K562 (cell line): ENCODE results near the gene LY6G6F. TPM values are rescaled to one million over a fixed set of nuclear protein-coding genes. Genes with fewer than 3 reads are reported as not detected.

ENCODE experiments used
- CUX1 ChIP-seq: fragments of 200-800 bp; sonication (Bioruptor generic); IDR thresholded peaks from 2 replicates; pipeline ENCODE4 v1.6.1; 2016; ENCODE audit warnings: missing genetic modification characterization, missing compliant biosample characterization
- E2F8 ChIP-seq: fragments of 450-650 bp; IDR thresholded peaks from 2 replicates; pipeline ENCODE4 v1.7.1; 2018; ENCODE audit warnings: mild to moderate bottlenecking, low read depth; ENCODE audit not compliant: partially characterized antibody
- ESRRA ChIP-seq: fragments of 450-650 bp; IDR thresholded peaks from 2 replicates; pipeline ENCODE4 v1.6.1; 2014; ENCODE audit warnings: low read depth, mild to moderate bottlenecking, moderate library complexity, borderline replicate concordance
- HDAC8 ChIP-seq: fragments of 450-650 bp; IDR thresholded peaks from 2 replicates; pipeline ENCODE4 v1.6.1; 2016; ENCODE audit warnings: mild to moderate bottlenecking, missing genetic modification characterization, moderate library complexity, missing compliant biosample characterization
- HMG20A ChIP-seq: fragments of 450-650 bp; formaldehyde crosslinking; conservative IDR thresholded peaks from 2 replicates; pipeline ENCODE4 v1.4.0; 2020; ENCODE audit warnings: mild to moderate bottlenecking, mixed read lengths
- KDM1A ChIP-seq, 2 experiments: fragments of 450-650 bp; IDR thresholded peaks; 2 replicates each; pipeline ENCODE4 v1.6.1; 2016; ENCODE audit warnings: mild to moderate bottlenecking in 2 of 2
- NELFE ChIP-seq: IDR thresholded peaks from 2 replicates; pipeline ENCODE4 v1.6.1; 2011; ENCODE audit warnings: mild to moderate bottlenecking; ENCODE audit not compliant: insufficient read depth, insufficient read length
- PHF21A ChIP-seq: fragments of 450-650 bp; IDR thresholded peaks from 2 replicates; pipeline ENCODE4 v1.6.1; 2017; ENCODE audit warnings: low read depth, borderline replicate concordance
- PHF8 ChIP-seq: fragments of 200-600 bp; sonication (generic); IDR thresholded peaks from 2 replicates; pipeline ENCODE4 v1.6.1; 2012; ENCODE audit warnings: mixed run types, mild to moderate bottlenecking, inconsistent platforms, low read length, moderate library complexity, borderline replicate concordance
- TOE1 ChIP-seq, 2 experiments: fragments of 450-650 bp in 1 of 2; sonication (generic) in 1 of 2; formaldehyde crosslinking in 1 of 2; IDR thresholded peaks; 2 replicates each; pipeline versions ENCODE4 v1.7.1 to v1.8.0; 2016 to 2022; ENCODE audit warnings: borderline replicate concordance in 2 of 2, mild to moderate bottlenecking in 2 of 2, antibody characterized with exemption in 1 of 2, inconsistent platforms in 1 of 2, low read depth in 1 of 2, missing genetic modification reagents in 1 of 2, moderate library complexity in 1 of 2
- ZBTB2 ChIP-seq: fragments of 450-650 bp; IDR thresholded peaks from 2 replicates; pipeline ENCODE4 v1.6.1; 2016; ENCODE audit warnings: antibody characterized with exemption
- ZFP1 ChIP-seq: fragments of 450-650 bp; formaldehyde crosslinking; IDR thresholded peaks from 2 replicates; pipeline ENCODE4 v1.4.0; 2020; ENCODE audit warnings: mild to moderate bottlenecking, mixed read lengths
- ZNF655 ChIP-seq: fragments of 250-450 bp; sonication (Bioruptor Pico); IDR thresholded peaks from 2 replicates; pipeline ENCODE4 v1.5.0; 2021
- polyA plus RNA-seq, 8 experiments: library from polyadenylated mRNA; depleted of rRNA in 4 of 8; stranded (reverse) in 5 of 8; unstranded in 3 of 8; fragments of >200 nt; fragmentation: Nextera tagmentation in 2 of 8; fragmentation: Illumina TruSeq in 1 of 8; extraction: Ambion mirVana in 2 of 8; extraction: Trizol in 1 of 8; gene quantifications; 2 replicates each; pipeline versions ENCODE4 v1.2.1 to v1.2.3, GENCODE V29; 2011 to 2014; ENCODE audit warnings: inconsistent platforms in 1 of 8, missing spikeins in 1 of 8
- total RNA-seq, 7 experiments: library from RNA; depleted of rRNA in 6 of 7; stranded (reverse); fragments of >200 nt in 6 of 7; fragmentation: Illumina TruSeq in 2 of 7; extraction: Trizol in 2 of 7; gene quantifications; 2 replicates each; pipeline versions ENCODE4 v1.2.1 to v1.2.3, GENCODE V29; 2011 to 2021; ENCODE audit warnings: low replicate concordance in 1 of 7

Gene LY6G6F
- total and polyA plus RNA-seq, 9 of the 15 experiments (the other 6 are each of a cell fraction or from before 2014, with no cell fraction given): 0.14 to 0.50 (median 0.28) TPM; not detected in 2

GRCh38 chr6:31690231-31691077, 16.2 kb upstream of the LY6G6F start (continued):
- TF ChIP-seq CUX1 (CRISPR knock-in tag) (no peak), KDM1A (IDR thresholded peaks at IDR 0.05) (peak; percentile 89 to 92), PHF8 (peak; percentile 55; the same call in 1 of the 2 replicates), TOE1 (IDR thresholded peaks at IDR 0.05; ENCODE audit: borderline replicate concordance) (peak; percentile 78; the same call in 1 of the 2 replicates), TOE1 (CRISPR knock-in tag; IDR thresholded peaks at IDR 0.05; ENCODE audit: borderline replicate concordance, low read depth) (peak; percentile 58; the same call in 1 of the 2 replicates), ZFP1 (no peak), ESRRA (peak; percentile 88), HMG20A (no peak), E2F8 (peak; percentile 61), ZNF655 (CRISPR knock-in tag) (no peak), NELFE (no peak), HDAC8 (0 out of 2 replicates have a peak, but pooled peaks have one; percentile 41), PHF21A (no peak; the same call in 1 of the 2 replicates), ZBTB2 (peak; percentile 93)
